Measurements from ENCODE around the gene PCDH9. TPM values are rescaled to one million over a fixed set of nuclear protein-coding genes. Genes with fewer than 3 reads are reported as not detected.
"Not testable (repeated sequence)": the region's sequence is repeated elsewhere in the genome, so short reads cannot be mapped to it uniquely, and the experiment has no call there.

PCDH9 gene
- total RNA-seq, 2 experiments from 2014 or later, result 0.14 to 0.21 TPM

DNA sequence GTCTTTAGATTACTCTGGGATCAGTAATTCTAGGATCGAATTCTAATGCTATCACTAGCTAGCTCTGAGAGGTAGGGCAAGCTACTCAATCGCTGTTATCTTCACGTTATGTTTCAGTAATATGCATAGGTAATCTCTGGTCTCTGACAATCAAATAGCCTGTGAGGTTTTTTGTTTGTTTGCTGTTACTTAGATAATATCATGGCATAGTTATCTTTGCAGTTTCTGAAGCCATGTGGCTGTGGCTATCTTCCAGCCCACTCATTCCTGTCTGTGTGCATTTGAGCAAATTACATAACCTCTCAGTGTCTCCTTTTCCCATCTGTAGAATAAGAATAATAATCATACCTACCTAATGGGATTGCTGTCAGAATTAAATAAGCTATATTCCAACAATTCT lies 330.2 kb downstream of the PCDH9 start:
- Mint-ChIP-seq H3K27ac (no peak overlapping the region), H3K27me3 (no peaks in the 10 kb centered on the region), H3K4me1 (no peaks in the 10 kb centered on the region), H3K9me3 (ENCODE audit: low read depth) (no peaks in the 10 kb centered on the region), H3K36me3 (ENCODE audit: low read depth) (no peaks in the 10 kb centered on the region), H3K4me3 (no peak overlapping the region)
- intact Hi-C loops (cut with DNase I, micrococcal nuclease), result no loop called here
- ChIA-PET CTCF (no interaction called here), POLR2A (no interaction called here)
- DNase-seq (no peak), ATAC-seq (no peak)

DNA sequence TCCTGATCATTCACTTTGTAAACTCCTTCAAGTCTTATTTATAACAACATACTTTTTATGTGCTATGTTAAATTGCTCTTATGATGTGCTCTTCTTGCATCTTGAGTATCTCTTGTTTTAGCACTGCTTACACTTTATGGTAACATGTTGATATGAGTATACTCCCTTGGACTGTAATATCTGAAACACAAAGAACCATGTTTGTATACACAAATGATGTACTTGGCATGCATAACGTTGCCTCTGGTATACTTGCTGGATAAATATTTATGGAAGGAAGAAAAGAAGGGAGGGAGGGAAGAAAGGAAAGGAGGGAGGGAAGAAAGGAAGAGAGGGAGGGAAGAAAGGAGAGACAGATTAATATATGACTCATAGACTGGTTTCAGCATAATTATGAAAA lies 333.2 kb downstream of the PCDH9 start:
- Mint-ChIP-seq H3K36me3 (ENCODE audit: low read depth) (no peaks in the 10 kb centered on the region), H3K9me3 (ENCODE audit: low read depth) (no peaks in the 10 kb centered on the region), H3K27me3 (no peaks in the 10 kb centered on the region), H3K4me3 (no peak overlapping the region), H3K27ac (no peak overlapping the region), H3K4me1 (no peaks in the 10 kb centered on the region)
- intact Hi-C loops (cut with DNase I, micrococcal nuclease), result no loop called here
- DNase-seq (no peak), ATAC-seq (no peak)
- CTCF ChIA-PET, result no interaction called here
- POLR2A ChIA-PET, result no interaction called here

DNA sequence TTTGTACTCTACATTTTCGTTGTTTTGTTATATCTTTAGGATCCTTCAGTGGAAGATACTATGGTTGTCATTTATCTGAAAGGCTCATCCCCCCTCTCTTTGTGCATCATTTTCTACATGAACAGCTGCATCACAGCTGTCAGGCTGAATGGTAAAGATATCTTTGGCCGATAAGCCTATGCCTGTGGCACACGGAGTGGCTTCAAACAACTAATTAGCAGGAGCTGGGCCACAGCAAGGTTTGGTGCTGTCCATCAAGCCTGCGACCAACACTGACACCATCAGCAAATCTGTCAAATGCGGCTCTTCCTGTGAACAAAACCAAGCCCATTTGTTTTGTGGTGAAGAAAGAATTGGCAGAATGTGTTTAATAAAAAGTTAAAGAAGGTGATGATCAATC lies 334.4 kb downstream of the PCDH9 start:
- Mint-ChIP-seq H3K27ac (no peak overlapping the region), H3K27me3 (no peaks in the 10 kb centered on the region), H3K4me3 (no peak overlapping the region), H3K9me3 (ENCODE audit: low read depth) (no peaks in the 10 kb centered on the region), H3K36me3 (ENCODE audit: low read depth) (no peaks in the 10 kb centered on the region), H3K4me1 (no peaks in the 10 kb centered on the region)
- ChIA-PET CTCF (no interaction called here), POLR2A (no interaction called here)
- no peak for ATAC-seq
- DNase-seq, result no peak
- intact Hi-C loops (cut with DNase I, micrococcal nuclease), result no loop called here

DNA sequence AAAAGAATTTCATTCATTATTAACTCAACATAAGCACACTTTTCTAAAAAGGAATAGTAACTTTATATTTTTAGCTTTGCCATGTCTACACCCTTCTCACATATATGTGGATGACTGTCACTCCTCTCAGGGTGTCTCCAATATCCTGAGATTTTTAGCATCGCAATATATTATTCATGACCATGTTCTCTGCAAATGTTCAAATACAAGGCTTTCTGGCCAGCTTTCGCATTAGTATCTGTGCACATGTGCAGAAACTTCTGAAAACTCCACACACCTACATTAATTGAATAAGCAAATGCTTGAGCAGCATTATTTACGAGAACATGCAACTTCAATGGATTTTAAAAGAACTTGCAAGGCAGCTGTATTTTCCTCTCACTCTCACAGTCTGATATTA lies 334.8 kb downstream of the PCDH9 start:
- Mint-ChIP-seq H3K27ac (no peak overlapping the region), H3K4me1 (no peaks in the 10 kb centered on the region), H3K27me3 (no peaks in the 10 kb centered on the region), H3K9me3 (ENCODE audit: low read depth) (no peaks in the 10 kb centered on the region), H3K36me3 (ENCODE audit: low read depth) (no peaks in the 10 kb centered on the region), H3K4me3 (no peak overlapping the region)
- CTCF ChIA-PET, result no interaction called here
- intact Hi-C loops (cut with DNase I, micrococcal nuclease), result no loop called here
- DNase-seq (no peak), ATAC-seq (no peak)
- POLR2A ChIA-PET, result no interaction called here

DNA sequence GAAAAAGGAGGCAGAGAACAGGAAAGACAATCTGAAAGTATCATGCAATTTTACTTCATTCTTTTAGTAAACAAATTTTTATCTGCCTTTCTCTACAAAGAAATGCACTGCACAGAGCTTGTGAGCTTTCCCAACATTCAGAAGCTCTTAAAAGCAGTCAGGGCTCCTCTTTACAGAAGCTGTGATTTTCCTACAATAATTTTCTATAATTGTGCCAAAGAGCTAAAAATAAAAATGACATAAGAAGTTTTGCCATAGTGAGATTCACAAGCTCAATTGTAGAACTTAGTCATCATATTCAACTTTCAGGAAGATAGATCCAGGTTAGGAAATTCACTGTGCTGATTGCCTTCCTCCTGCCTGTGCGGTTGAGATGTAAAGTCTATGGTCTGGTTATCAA lies 341.4 kb downstream of the PCDH9 start:
- DNase-seq (no peak), ATAC-seq (no peak)
- ChIA-PET CTCF (no interaction called here), POLR2A (no interaction called here)
- Mint-ChIP-seq H3K9me3 (ENCODE audit: low read depth) (no peaks in the 10 kb centered on the region), H3K27ac (no peak overlapping the region), H3K36me3 (ENCODE audit: low read depth) (no peaks in the 10 kb centered on the region), H3K4me3 (no peak overlapping the region), H3K27me3 (no peaks in the 10 kb centered on the region), H3K4me1 (no peaks in the 10 kb centered on the region)
- intact Hi-C loops (cut with DNase I, micrococcal nuclease), result no loop called here

DNA sequence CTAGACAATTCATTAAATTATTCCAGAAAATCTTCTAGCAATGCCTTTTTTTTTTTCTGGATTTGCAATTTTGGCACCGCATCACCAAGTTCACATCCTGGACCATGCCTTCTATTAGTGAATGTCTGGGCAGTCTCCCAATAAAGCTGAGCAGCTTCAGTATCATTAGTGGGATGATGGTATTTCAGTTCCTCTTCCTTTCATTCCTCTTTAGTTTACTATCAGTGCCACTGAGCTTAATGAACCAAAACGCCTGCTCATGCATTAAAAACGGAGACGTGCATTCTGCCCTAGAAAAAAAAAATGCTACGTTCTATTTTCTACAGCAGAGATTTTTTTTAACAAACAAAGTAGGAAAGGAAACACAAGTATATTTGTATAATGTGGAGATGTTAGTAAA lies 343.0 kb downstream of the PCDH9 start:
- Mint-ChIP-seq H3K4me1 (no peaks in the 10 kb centered on the region), H3K27ac (no peak overlapping the region), H3K27me3 (no peaks in the 10 kb centered on the region), H3K9me3 (ENCODE audit: low read depth) (no peaks in the 10 kb centered on the region), H3K4me3 (no peak overlapping the region), H3K36me3 (ENCODE audit: low read depth) (no peaks in the 10 kb centered on the region)
- POLR2A ChIA-PET, result no interaction called here
- intact Hi-C loops (cut with DNase I, micrococcal nuclease), result no loop called here
- ATAC-seq, result no peak
- CTCF ChIA-PET, result interaction anchor here (0.8 kb wide), 1 partner anchor 1095 kb away, joined by 3 read pairs; no protein-coding TSS in a partner anchor
- DNase-seq, result no peak

DNA sequence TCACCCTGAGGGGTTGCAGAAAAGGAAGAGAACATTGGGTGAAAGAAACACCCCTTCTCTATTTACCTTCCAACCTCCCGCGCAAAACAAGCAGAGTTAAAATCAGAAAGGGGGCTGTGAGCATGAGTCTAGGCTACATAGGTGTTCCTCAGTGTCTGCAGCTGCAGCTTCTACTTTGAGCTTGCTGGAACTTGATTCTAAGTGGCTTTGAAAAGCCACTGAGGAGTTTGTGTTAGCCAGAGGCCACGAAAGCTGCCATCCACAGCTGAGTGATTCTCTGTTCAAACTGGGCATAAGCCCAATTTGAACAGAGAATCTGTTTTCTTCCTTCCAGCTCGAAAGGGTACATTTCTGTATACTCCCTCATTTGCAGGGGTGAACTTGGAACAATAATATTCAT lies 343.9 kb downstream of the PCDH9 start:
- ChIA-PET POLR2A (interaction anchor here (0.6 kb wide), 1 partner anchor 98 kb away, joined by 8 read pairs; no protein-coding TSS in a partner anchor), CTCF (interaction anchor here (0.5 to 0.8 kb wide), 2 partner anchors 1094 to 1706 kb away, joined by 3 read pairs; no protein-coding TSS in a partner anchor)
- peaks cover under 1% of the 10 kb centered on the region for H3K9me3 Mint-ChIP-seq (ENCODE audit: low read depth)
- no peaks in the 10 kb centered on the region for H3K36me3 Mint-ChIP-seq (ENCODE audit: low read depth)
- no peak overlapping the region for H3K27ac Mint-ChIP-seq
- no peak for DNase-seq
- no peak overlapping the region for H3K4me3 Mint-ChIP-seq
- ATAC-seq, result no peak
- intact Hi-C loops (cut with DNase I, micrococcal nuclease), result no loop called here
- H3K27me3 Mint-ChIP-seq, result no peaks in the 10 kb centered on the region
- no peaks in the 10 kb centered on the region for H3K4me1 Mint-ChIP-seq

DNA sequence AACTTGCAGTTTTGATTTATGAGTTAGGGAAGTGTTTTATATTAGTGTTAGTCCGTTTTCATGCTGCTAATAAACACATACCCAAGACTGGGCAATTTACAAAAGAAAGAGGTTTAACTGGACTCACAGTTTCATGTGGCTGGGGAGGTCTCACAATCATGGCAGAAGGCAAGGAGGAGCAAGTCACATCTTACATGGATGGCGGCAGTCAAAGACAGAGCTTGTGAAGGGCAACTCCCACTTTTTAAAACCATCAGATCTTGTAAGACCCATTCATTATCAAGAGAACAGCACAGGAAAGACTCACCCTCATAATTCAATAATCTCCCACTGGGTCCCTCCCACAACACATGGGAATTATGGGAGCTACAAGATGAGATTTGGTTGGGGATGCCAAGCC lies 349.0 kb downstream of the PCDH9 start:
- H3K27me3 Mint-ChIP-seq; H3K4me3 Mint-ChIP-seq; CTCF ChIA-PET; DNase-seq; H3K36me3 Mint-ChIP-seq (ENCODE audit: low read depth); H3K4me1 Mint-ChIP-seq; ATAC-seq; H3K27ac Mint-ChIP-seq; H3K9me3 Mint-ChIP-seq (ENCODE audit: low read depth); intact Hi-C loops (cut with DNase I, micrococcal nuclease); POLR2A ChIA-PET: not testable (repeated sequence)

DNA sequence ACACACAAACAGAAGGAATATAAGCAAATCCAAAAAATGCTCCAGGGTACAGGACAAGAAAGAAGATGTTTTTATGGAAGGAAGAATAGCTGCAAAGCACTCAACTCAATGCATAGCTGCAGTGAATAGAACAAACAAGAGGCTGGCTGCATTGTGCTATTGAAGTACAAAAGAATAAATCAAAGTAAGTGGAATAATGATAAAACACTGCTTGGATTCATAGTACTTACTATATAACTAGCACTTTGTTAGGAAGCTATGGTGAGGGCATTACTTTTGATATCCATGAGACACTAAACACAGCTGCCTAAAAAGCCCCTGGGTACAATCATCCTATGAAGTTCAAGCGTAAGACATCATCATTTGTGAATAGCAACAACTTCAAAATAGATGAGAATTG lies 350.1 kb downstream of the PCDH9 start:
- Mint-ChIP-seq H3K9me3 (ENCODE audit: low read depth) (peaks cover 3% of the 10 kb centered on the region), H3K4me1 (no peaks in the 10 kb centered on the region), H3K4me3 (no peak overlapping the region), H3K27ac (no peak overlapping the region), H3K27me3 (no peaks in the 10 kb centered on the region), H3K36me3 (ENCODE audit: low read depth) (no peaks in the 10 kb centered on the region)
- ATAC-seq, result no peak
- ChIA-PET CTCF (no interaction called here), POLR2A (no interaction called here)
- intact Hi-C loops (cut with DNase I, micrococcal nuclease), result no loop called here
- no peak for DNase-seq

DNA sequence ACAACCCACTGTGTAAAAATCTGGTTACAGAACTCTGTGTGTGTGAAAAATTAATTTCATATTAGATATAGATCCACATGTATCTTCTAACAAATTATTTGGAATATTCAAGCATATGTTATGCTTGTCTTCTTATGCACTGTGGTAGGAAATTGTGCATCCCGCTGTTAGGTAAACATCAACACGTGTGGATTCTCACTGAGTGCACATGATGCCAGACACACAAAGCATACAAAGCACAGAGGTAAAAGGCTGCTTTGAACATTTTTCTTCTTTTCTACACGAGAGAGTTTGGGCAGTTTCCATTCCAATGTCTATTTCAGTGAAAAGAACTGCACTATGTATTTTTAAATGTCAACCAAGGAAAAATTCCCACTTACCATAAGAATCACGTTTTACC lies 354.9 kb downstream of the PCDH9 start:
- no peak overlapping the region for H3K4me3 Mint-ChIP-seq
- no peak overlapping the region for H3K27ac Mint-ChIP-seq
- CTCF ChIA-PET, result no interaction called here
- no peaks in the 10 kb centered on the region for H3K27me3 Mint-ChIP-seq
- ATAC-seq (no peak), DNase-seq (no peak)
- H3K36me3 Mint-ChIP-seq (ENCODE audit: low read depth), result no peaks in the 10 kb centered on the region
- no peaks in the 10 kb centered on the region for H3K4me1 Mint-ChIP-seq
- intact Hi-C loops (cut with DNase I, micrococcal nuclease), result no loop called here
- POLR2A ChIA-PET, result no interaction called here
- no peaks in the 10 kb centered on the region for H3K9me3 Mint-ChIP-seq (ENCODE audit: low read depth)

DNA sequence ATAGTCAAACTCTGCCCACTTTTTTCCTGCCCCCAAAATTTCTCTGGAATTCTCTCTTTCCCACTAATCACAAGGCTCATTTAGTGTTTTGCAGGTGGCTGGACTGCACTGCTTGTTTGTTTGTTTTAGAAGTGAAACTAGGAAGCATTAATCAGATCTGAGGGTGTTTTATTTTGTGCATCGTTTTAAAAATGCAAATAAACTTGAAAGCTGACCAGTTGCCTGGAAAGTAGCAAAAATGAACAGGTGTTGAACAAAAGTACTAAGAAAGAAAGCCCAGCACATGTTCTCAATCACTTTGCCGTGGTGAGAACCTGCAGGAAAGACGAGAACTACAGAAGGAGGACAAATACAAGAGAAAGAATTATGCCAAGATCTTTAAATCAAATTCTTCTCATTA lies 365.5 kb downstream of the PCDH9 start:
- H3K27me3 Mint-ChIP-seq, result no peaks in the 10 kb centered on the region
- no peak overlapping the region for H3K27ac Mint-ChIP-seq
- H3K4me1 Mint-ChIP-seq, result no peaks in the 10 kb centered on the region
- POLR2A ChIA-PET, result no interaction called here
- no peaks in the 10 kb centered on the region for H3K9me3 Mint-ChIP-seq (ENCODE audit: low read depth)
- CTCF ChIA-PET, result no interaction called here
- ATAC-seq (no peak), DNase-seq (no peak)
- no peak overlapping the region for H3K4me3 Mint-ChIP-seq
- intact Hi-C loops (cut with DNase I, micrococcal nuclease), result no loop called here
- no peaks in the 10 kb centered on the region for H3K36me3 Mint-ChIP-seq (ENCODE audit: low read depth)

DNA sequence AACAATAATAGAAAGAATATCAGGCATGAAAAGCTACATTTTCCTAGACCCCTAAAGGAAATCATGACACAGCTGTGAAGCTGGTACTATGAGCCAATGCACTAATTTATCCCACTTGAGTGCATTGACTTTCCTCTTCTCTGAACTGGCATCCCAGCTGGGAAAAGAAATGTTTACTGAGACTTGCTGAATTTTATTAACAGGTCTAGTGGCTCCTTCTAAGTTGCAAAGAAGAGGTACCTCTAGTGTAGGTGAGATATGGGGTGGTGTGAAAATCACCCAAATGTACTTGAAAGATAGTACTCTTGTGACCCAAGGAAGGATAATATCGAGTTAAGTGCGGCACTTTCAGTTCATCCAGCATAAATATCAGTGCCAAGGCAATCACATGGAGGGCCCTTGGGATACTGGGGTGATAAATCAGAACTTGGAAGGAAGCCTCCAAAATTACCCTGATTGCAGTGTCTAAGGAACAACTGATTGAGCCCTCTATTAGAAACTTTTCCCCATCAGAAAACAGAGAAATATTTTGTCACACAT lies 369.2 kb downstream of the PCDH9 start:
- Mint-ChIP-seq H3K4me3 (no peak overlapping the region), H3K27ac (no peak overlapping the region), H3K4me1 (no peaks in the 10 kb centered on the region), H3K36me3 (ENCODE audit: low read depth) (no peaks in the 10 kb centered on the region), H3K27me3 (no peaks in the 10 kb centered on the region), H3K9me3 (ENCODE audit: low read depth) (no peaks in the 10 kb centered on the region)
- intact Hi-C loops (cut with DNase I, micrococcal nuclease), result no loop called here
- CTCF ChIA-PET, result no interaction called here
- no peak for ATAC-seq
- POLR2A ChIA-PET, result no interaction called here
- DNase-seq, result no peak
